Measurements from ENCODE around the gene DMD. TPM values are rescaled to one million over a fixed set of nuclear protein-coding genes. Genes with fewer than 3 reads are reported as not detected.
"Not testable (repeated sequence)": the region's sequence is repeated elsewhere in the genome, so short reads cannot be mapped to it uniquely, and the experiment has no call there.

Gene DMD
- total RNA-seq, 2 donors from 2014 or later: 19.6 to 24.9 TPM

DNA sequence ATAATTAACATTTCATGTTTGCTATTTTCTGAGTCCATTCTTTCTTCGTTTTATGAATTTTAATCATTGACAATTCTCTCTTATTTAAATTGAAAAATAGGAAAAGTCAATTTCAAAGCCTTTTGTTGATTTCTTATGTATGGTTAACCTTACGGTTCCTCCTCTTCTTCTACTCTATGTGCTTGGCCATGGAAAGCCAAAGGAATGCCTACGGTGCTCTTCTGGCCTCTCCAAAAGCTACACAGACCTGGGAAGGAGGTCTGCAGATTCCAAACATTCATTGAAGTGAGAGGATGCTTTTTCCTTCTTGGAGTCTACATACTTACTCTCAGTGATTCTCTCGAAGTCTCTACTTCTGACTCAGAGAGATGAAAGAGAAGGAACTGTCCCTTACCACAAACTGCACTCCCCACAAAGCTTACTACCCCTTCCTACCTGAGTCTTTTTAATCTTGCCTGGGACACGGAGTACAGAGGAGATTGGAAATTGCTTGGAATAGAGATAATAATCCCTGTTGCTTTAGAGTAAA lies 1276.4 kb downstream of the DMD start:
- H3K9ac ChIP-seq (ENCODE audit: extremely low read depth, low read length, poor library complexity, severe bottlenecking): no peak overlapping the region
- TF ChIP-seq, protein P1, sequence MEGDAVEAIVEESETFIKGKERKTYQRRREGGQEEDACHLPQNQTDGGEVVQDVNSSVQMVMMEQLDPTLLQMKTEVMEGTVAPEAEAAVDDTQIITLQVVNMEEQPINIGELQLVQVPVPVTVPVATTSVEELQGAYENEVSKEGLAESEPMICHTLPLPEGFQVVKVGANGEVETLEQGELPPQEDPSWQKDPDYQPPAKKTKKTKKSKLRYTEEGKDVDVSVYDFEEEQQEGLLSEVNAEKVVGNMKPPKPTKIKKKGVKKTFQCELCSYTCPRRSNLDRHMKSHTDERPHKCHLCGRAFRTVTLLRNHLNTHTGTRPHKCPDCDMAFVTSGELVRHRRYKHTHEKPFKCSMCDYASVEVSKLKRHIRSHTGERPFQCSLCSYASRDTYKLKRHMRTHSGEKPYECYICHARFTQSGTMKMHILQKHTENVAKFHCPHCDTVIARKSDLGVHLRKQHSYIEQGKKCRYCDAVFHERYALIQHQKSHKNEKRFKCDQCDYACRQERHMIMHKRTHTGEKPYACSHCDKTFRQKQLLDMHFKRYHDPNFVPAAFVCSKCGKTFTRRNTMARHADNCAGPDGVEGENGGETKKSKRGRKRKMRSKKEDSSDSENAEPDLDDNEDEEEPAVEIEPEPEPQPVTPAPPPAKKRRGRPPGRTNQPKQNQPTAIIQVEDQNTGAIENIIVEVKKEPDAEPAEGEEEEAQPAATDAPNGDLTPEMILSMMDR (conservative IDR thresholded peaks at IDR 0.05): no peak
- H3K27me3 ChIP-seq (ENCODE audit: control insufficient read depth, insufficient read depth, low read length, poor library complexity, severe bottlenecking): no peaks in the 10 kb centered on the region
- Mint-ChIP-seq H3K27me3 (ENCODE audit: insufficient read depth) (no peaks in the 10 kb centered on the region), H3K4me1 (no peaks in the 10 kb centered on the region), H3K36me3 (ENCODE audit: low read depth) (no peaks in the 10 kb centered on the region), H3K27ac (no peak overlapping the region), H3K9me3 (peaks cover 26% of the 10 kb centered on the region), H3K4me3 (no peak overlapping the region)
- no peaks in the 10 kb centered on the region for H3K9me3 ChIP-seq (ENCODE audit: control insufficient read depth, low read length)
- no peak overlapping the region for H3K4me3 ChIP-seq (ENCODE audit: low read length)
- H3K36me3 ChIP-seq (ENCODE audit: control insufficient read depth, insufficient read depth, low read length): no peaks in the 10 kb centered on the region
- 97% methylated on average over 3 of the region's 5 CpGs; no CpG with 5 or more reads in 1 of the 2 experiments for WGBS, 2 experiments (ENCODE audit: insufficient coverage in 1 of 2, insufficient read length in 1 of 2)
- no peak overlapping the region for H3K27ac ChIP-seq (ENCODE audit: low read depth, low read length)
- no peaks in the 10 kb centered on the region for H3K4me1 ChIP-seq (ENCODE audit: control insufficient read depth, insufficient read depth, low read length)
- DNase-seq: no peak

DNA sequence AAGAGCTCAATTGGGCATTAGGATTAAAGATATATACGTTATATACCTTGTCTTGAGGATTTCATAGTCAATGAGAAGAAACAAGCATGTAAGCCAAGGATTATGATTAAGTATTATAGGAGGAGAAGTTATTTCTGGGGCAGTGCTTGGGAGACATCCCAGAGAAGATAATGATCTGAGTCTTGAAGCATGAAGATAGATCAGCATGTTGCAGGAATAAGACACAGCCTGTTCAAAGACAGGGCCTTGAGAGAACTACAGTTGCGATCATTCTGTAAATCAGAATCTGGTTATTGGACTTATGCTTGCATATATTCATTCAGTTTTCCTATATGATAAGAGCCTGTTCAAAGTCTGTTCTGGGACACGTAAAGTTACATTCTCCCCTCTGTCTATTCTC lies 1277.3 kb downstream of the DMD start:
- TF ChIP-seq, protein P1 (conservative IDR thresholded peaks at IDR 0.05): no peak
- peaks cover 23% of the 10 kb centered on the region for H3K9me3 Mint-ChIP-seq
- no peaks in the 10 kb centered on the region for H3K27me3 ChIP-seq (ENCODE audit: control insufficient read depth, insufficient read depth, low read length, poor library complexity, severe bottlenecking)

DNA sequence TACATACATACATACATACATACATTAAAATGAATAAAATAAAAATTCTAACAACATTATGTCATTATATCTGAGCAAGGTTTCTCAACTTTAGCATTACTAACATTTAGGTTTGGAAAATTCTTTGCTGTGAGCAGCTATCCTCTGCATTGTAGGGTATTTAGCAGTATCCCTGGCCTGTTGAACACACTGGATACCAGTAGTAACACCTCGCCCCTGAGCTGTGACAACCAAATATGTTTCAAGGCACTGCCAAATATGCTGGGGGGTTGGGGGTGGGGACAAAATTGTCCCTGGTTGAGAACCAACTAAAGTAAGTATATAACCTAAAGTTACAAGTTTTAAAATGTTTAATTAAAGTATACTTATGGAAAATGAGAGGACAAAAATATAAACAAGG lies 1278.6 kb downstream of the DMD start:
- H3K36me3 ChIP-seq (ENCODE audit: control insufficient read depth, insufficient read depth, low read length): no peaks in the 10 kb centered on the region
- no peaks in the 10 kb centered on the region for H3K4me1 ChIP-seq (ENCODE audit: control insufficient read depth, insufficient read depth, low read length)
- H3K4me3 Mint-ChIP-seq: no peak overlapping the region
- H3K9ac ChIP-seq (ENCODE audit: extremely low read depth, low read length, poor library complexity, severe bottlenecking): no peak overlapping the region
- WGBS, 2 experiments (ENCODE audit: insufficient coverage in 1 of 2, insufficient read length in 1 of 2): 86% methylated on average over 1 of the region's 1 CpG; no CpG with 5 or more reads in 1 of the 2 experiments
- H3K9me3 ChIP-seq (ENCODE audit: control insufficient read depth, low read length): no peaks in the 10 kb centered on the region
- no peaks in the 10 kb centered on the region for H3K36me3 Mint-ChIP-seq (ENCODE audit: low read depth)
- H3K27ac ChIP-seq (ENCODE audit: low read depth, low read length): no peak overlapping the region
- peaks cover 21% of the 10 kb centered on the region for H3K9me3 Mint-ChIP-seq
- TF ChIP-seq, protein P1 (conservative IDR thresholded peaks at IDR 0.05): no peak
- H3K4me1 Mint-ChIP-seq: no peaks in the 10 kb centered on the region
- no peak for DNase-seq
- H3K27me3 ChIP-seq (ENCODE audit: control insufficient read depth, insufficient read depth, low read length, poor library complexity, severe bottlenecking): no peaks in the 10 kb centered on the region
- no peak overlapping the region for H3K27ac Mint-ChIP-seq
- H3K4me3 ChIP-seq (ENCODE audit: low read length): no peak overlapping the region
- H3K27me3 Mint-ChIP-seq (ENCODE audit: insufficient read depth): no peaks in the 10 kb centered on the region

More for the DNA sequence above, 1277.3 kb downstream of the DMD start:
- no peaks in the 10 kb centered on the region for H3K9me3 ChIP-seq (ENCODE audit: control insufficient read depth, low read length)
- no peak overlapping the region for H3K27ac ChIP-seq (ENCODE audit: low read depth, low read length)
- H3K36me3 ChIP-seq (ENCODE audit: control insufficient read depth, insufficient read depth, low read length): no peaks in the 10 kb centered on the region
- H3K9ac ChIP-seq (ENCODE audit: extremely low read depth, low read length, poor library complexity, severe bottlenecking): no peak overlapping the region
- 92% methylated on average over 3 of the region's 3 CpGs; no CpG with 5 or more reads in 1 of the 2 experiments for WGBS, 2 experiments (ENCODE audit: insufficient coverage in 1 of 2, insufficient read length in 1 of 2)
- H3K4me1 Mint-ChIP-seq: no peaks in the 10 kb centered on the region
- H3K4me1 ChIP-seq (ENCODE audit: control insufficient read depth, insufficient read depth, low read length): no peaks in the 10 kb centered on the region
- H3K4me3 Mint-ChIP-seq: no peak overlapping the region
- no peak overlapping the region for H3K4me3 ChIP-seq (ENCODE audit: low read length)
- no peak for DNase-seq
- no peak overlapping the region for H3K27ac Mint-ChIP-seq
- H3K27me3 Mint-ChIP-seq (ENCODE audit: insufficient read depth): no peaks in the 10 kb centered on the region
- H3K36me3 Mint-ChIP-seq (ENCODE audit: low read depth): no peaks in the 10 kb centered on the region

DNA sequence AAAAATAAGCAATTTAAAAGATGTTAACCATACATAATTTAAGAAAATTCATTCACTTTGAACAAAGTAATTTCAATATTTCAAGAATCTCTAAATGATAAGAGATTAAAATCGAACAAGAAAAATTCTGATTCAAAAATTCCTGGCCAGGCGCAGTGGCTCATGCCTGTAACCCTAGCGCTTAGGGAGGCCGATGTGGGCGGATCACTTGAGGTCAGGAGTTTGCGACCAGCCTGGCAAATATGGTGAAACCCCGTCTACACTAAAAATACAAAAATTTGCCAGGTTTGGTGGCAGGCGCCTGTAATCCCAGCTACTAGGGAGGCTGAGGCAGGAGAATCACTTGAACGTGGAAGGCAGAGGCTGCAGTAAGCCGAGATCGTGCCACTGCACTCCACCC lies 1279.0 kb downstream of the DMD start:
- H3K36me3 Mint-ChIP-seq (ENCODE audit: low read depth); H3K9me3 ChIP-seq (ENCODE audit: control insufficient read depth, low read length); H3K27ac Mint-ChIP-seq; H3K27me3 Mint-ChIP-seq (ENCODE audit: insufficient read depth); DNase-seq; H3K4me3 ChIP-seq (ENCODE audit: low read length); H3K4me1 Mint-ChIP-seq; H3K4me1 ChIP-seq (ENCODE audit: control insufficient read depth, insufficient read depth, low read length); H3K36me3 ChIP-seq (ENCODE audit: control insufficient read depth, insufficient read depth, low read length); H3K27me3 ChIP-seq (ENCODE audit: control insufficient read depth, insufficient read depth, low read length, poor library complexity, severe bottlenecking); H3K9ac ChIP-seq (ENCODE audit: extremely low read depth, low read length, poor library complexity, severe bottlenecking); H3K4me3 Mint-ChIP-seq; H3K27ac ChIP-seq (ENCODE audit: low read depth, low read length): not testable (repeated sequence)
- H3K9me3 Mint-ChIP-seq: peaks cover 22% of the 10 kb centered on the region
- WGBS, 2 experiments (ENCODE audit: insufficient coverage in 1 of 2, insufficient read length in 1 of 2): 96% methylated on average over 10 of the region's 11 CpGs; no CpG with 5 or more reads in 1 of the 2 experiments
